GM18499 (cell line): Measurements from ENCODE around the gene TOX4.
A peak's percentile ranks its signal among the peaks of the same experiment; 100 is the strongest.

ENCODE experiments used
- ATAC-seq: cut with Tn5 transposase; IDR thresholded peaks from one replicate; pipeline ENCODE4 v1.9.1; 2021; ENCODE audit warnings: moderate number of reproducible peaks; ENCODE audit not compliant: insufficient read depth, unreplicated experiment

TOX4 gene

DNA sequence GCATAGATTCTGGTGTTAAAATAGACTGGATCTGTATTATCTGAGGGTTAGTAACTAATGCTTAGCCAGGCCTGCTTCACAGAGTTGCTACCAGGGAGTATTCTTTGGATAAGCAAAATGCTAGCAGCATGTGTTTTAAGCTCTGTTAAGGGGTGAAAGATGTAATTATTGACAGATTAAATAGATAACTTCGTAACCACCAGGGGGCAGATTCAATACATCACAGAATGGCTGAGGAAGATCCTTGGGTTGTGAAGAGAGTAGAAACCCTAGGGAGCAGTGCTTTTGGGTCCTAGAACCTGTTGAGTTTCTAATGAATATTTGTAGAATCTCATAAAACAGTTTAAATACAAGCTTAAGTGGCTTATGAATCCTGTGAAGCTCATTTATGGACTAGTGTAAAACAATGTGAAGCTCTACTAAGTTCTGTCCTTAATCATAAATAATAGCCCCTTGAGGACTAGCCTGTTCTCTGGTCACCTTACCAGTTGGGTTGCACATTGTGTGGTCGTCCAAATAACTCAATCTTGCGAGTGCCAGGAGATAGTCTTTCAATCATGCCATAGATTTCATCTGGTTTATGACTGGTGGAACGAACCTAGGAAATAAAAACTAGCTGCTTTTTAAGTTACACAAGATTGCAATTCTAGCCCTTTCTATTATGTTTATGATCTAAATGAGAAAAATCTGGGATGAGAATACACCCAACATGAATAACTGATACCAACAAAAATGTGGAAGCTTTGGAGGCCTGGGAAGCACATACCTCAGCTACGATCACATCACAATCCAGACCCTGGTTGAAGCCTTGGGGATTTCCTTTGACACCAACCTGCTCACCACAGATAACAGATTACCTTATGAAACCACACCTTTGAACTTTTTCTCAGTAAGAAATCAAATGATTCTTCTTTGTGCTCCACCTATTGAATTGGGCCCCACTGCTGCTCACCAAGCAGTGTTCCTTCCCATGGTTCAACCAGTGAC lies 21.8 kb downstream of the TOX4 start:
- ATAC-seq, result no peak

DNA sequence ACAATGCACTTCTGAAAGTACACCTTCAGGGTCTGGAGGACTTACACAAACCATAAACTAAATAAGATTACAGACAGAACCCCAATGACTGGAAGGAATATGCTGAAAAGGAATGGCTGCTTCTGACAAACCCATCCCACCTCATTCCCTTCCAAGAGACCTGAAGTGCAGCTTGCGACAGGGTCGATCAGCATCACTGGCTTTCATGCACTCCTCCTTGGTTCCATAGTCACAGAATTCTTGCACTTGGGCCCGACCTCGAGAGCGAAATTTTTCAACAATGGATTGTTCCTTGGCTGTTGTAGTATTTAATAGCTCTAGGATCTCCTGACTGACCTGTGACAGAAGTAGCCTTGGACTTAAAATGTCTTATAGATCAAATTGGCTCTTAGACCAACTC lies 24.6 kb downstream of the TOX4 start:
- ATAC-seq, result no peak

DNA sequence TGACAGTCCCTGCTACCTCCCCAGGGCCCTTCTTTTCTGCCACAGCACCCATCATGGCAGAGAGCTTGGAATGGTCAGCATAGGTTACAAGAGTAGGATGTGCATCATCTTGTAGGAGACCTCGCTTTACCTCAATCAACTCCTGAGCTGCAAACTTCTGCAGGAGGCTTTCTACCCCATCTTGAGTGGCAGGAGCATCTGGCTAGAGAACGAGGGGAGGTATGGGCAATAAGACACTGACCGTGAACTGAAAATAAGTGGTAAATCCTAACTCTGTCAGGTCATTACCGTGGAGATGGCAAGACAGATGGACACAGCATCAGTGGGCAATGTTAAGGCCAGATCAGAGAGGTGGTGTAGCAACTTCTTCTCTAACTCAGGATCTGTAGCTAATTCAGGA lies 26.4 kb downstream of the TOX4 start:
- no peak for ATAC-seq

DNA sequence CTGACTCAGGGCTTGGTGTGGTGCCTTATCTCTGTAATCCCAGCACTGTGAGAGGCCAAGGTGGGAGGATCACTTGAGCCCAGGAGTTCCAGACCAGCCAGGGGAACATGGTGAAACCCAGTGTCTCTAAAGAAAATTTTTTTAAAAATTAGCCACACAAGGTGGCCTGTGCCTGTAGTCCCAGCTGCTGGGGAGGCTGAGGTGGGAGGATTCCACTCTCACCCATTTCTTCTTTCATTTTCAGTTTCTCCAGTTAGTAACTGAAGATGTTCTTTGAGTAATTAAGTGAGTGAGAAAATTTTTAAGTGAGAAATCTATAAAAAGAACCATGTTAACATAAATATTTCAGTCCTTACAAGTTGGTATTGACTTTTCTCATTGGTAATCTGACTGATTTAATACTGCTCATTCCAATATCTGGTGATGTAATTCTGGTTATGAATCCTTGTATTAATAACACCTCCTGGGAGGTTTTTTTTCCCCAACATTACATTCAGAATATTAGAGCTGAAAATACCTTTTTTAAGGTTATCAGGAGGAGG lies 28.1 kb downstream of the TOX4 start:
- no peak for ATAC-seq

DNA sequence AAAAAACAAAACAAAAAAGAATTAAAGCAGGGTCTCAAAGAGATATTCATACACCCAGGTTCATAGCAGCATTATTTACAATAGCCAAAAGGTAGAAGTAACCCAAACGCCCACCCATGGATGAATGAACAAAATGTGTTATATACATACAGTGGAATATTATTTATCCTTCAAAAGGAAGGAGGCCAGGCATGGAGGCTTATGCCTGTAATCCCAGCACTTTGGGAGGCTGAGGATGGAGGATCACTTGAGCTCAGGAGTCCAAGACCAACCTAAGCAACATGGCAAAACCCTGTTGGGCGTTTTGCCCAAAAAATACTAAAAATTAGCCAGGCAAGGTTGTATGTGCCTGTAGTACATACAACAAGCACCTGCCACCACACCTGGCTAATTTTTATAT lies 29.6 kb downstream of the TOX4 start:
- no peak for ATAC-seq

DNA sequence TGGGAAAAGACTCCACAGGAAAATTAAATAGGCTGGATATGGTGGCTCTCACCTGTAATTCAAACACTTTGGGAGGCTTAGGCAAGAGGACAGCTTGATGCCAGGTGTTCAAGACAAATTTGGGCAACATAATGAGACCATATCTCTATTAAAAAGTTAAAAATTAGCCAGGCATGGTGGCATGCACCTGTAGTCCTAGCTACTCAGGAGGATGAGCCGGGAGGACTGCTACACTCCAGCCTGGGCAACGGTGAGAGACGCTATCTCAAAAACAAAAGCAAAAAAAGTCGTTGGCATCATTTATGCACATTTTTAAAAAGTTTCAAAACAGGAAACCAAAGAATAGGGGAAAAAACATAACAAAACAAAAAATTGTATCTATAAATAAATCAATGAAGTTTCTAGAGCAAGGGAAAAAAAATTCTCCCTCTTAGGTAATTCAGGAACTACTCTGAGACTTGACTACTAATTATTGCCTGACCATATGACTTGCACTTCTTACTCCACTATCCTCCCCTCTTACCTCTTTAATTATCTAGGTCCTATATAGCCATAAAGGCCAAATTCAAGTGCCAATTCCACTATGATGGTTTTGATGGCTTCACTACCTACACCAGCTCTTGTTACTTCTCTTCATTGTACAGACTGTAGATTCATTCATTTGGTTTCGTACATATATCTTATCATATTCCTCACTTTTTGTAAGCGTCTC lies 32.6 kb downstream of the TOX4 start:
- no peak for ATAC-seq

DNA sequence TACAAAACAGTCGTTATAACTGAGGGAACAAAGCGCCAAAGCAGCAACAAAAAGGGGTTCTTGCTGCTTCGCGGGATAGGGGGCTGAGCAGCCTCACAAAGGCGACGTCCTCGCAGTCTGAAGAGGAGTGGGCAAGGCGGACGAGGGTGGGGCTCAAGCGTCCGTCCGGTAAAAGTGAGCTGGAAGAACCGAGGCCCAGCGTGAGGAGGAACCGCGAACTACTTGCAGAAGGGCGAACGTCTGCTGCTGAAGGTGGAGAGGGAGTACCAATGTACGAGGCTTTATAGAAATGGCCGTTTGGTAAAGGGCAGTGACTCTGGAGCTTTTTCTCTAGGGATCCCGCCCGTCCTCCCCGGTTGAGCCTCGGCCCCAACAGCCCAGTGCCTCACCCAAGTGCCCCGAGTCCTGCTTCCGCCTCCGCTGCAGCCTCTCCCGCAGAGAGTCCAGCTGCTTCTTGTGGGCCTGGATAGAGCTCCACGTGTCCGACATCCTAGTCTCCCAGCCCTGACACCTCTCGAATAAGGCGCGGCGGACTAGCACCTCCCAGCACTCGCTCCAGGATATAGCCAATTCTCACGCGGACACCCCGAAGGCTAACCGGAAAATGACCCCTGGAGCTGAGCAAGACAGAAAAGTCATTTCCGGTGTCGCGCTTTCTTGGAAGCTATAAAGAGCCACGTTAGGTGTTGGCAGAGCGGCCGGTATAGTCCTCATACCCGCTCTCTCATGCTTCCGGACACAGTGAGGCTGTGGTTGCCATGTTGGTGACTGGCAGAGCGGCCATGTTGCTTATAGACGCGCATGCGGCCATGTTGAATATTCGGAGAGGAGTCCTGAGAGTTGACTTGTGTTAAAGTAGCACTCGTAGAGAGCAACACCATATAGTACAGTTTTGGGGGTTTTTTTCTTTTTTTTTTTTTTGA lies 34.0 kb downstream of the TOX4 start, which contains the start of gene METTL3:
TSS of gene METTL3 (minus strand) at position 606 of the 923 bp plus-strand sequence. CDS start at position 489, 117 bp downstream.
- peak; percentile 97 for ATAC-seq

DNA sequence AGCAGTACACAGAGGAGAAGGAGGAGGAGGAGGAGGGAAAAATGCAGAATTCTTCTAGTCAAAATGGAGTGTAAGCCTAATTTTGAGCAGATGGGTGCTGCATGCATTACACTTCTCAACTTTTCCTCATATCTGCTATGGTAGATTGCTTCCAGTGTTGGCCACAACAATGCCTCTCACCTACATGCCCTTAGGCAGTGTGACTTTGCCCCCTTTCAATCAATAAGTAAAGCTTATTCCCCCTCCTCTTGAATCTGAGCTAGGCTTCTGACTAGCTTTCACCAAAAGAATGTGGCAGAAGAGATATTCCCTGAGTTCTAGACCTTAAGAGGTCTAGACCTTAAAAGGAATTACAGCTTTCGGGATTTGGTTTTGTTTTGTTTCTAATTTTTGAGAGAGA lies 37.3 kb downstream of the TOX4 start:
- no peak for ATAC-seq

DNA sequence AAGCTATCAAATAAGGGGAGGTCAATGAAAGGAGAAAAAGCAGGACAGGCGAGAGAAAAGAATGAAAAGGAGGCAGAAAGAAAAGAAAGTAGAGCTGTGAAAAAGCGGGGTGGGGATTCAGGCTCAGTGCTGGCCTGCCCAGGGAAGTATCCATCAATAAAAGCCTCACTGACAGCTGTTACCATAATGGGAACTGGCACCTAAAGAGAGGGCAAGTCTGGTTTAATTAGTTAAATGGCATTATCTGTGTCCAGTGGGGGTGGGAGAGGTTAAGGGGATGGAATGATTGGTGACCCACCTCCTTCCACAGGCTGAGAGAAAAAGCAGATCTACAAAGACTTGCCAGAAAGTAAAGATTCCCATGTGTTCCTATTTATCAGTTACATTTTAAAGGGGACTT lies 41.7 kb downstream of the TOX4 start:
- no peak for ATAC-seq

DNA sequence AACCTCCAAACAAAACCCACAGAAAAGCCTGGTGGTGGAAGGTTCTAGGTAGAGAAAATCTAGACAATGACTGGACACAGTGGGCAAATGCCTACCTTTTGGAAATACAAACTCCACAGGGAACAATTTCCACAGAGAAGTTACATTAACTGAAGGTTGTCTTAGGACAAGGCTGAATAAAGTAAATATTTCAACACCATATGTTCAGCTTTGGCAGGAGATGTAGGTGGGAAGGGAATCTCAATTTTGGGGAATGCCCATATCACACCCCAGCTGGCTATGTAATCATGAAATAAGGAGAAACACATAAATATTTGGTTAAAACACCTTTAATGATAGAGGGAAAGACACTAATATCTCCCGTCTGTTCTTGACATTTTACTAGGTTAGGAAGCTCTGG lies 43.8 kb downstream of the TOX4 start:
- ATAC-seq, result no peak

DNA sequence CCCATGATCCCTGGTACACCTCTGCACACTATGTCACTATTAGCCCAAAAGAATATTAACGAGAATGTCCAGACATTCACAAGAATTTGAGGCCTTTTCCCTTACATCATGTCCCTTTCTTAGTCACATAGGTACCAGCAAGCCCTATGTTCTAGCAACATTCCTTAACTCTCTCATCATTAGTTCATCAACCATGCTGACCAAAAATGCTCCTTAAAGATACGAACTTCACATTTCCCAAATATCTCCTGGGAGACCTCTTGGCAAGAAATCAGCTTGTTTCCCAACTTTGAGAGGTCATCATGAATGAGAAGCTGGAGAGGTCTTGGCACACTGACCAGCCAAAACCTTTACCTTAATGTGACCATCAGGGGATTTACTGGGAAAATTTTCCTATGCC lies 44.5 kb downstream of the TOX4 start:
- ATAC-seq, result no peak

DNA sequence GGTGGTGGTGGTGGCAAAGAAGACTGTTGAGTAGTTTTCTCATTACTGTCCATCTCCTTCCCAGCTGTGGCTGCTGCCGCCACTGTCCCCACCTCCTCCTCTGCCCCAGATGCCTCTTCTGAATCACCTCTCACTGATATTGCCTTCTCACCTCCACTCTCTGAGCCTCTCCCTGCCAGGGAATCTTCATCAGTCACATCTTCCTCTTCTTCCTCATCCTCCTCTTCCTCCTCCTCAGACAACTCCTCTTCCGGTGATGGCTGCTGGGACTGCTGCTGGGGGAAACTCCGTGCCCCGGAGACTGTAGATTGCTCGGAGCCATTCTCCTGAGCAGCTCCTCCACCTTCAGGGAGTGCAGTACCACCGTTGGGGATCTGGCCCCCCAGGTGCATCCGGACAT lies 46.2 kb downstream of the TOX4 start:
- no peak for ATAC-seq

DNA sequence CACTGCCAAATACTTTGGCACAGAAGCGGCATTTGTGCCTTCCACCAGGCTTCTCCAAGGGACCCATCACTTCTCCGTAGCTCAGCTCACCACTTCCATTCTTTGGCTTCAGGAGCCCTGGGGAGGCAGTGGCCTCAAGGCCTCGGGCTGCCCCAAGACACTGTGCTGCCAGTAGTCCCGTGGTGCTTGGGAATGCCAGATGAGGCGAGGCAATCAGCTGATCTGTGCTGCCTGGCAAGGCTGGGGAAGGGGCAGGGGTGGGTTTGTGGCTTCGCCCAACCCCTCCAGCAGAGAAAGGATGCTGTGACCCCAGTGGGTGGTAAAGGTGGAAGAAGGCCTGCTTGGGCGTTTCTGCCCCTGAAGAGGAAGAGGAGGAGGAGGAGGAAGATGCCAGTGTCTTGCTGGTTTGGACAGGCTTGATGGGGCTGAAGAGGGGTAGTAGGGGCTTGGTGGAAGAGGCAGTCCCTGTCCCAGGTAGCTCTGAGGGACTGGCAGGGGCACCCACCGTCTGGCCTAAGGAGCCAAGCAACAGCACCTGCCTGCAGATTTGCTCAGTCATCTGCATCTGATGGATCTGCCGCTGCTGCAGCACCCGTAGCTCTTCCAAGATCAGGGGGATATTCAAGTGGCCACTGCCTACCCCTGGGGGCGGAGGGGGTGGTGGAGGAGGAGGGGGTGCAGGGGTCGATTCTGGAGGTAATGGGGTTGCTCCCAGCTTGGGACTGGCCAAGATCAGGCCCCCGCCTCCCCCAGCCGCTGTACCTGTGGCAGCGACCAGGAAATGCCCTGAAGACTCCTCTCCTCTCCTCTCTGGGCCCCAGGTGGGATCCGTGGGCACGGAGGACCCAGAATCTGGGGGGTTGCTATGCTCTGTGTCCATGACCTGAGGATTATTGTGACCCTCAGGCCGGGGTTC lies 47.8 kb downstream of the TOX4 start:
- no peak for ATAC-seq

DNA sequence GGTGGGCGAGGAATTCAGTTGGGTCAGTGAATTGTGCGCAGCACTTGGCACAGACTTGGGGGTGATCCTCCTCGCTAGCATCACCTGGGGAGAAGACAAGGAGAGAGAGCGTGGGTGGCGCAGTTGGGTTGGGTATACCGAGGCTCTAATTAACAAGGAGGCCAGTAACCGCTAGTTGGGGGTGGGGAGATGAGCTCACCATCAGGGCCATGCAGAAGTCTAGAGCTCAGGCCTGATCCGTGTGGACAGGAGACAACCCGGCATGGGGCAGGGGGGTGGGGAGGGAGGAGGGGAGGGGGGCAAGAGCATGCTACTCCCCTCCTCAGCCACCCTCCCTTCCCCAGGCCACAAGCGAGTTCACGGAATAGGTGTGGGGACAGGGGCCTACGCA lies 48.6 kb downstream of the TOX4 start:
- no peak for ATAC-seq

DNA sequence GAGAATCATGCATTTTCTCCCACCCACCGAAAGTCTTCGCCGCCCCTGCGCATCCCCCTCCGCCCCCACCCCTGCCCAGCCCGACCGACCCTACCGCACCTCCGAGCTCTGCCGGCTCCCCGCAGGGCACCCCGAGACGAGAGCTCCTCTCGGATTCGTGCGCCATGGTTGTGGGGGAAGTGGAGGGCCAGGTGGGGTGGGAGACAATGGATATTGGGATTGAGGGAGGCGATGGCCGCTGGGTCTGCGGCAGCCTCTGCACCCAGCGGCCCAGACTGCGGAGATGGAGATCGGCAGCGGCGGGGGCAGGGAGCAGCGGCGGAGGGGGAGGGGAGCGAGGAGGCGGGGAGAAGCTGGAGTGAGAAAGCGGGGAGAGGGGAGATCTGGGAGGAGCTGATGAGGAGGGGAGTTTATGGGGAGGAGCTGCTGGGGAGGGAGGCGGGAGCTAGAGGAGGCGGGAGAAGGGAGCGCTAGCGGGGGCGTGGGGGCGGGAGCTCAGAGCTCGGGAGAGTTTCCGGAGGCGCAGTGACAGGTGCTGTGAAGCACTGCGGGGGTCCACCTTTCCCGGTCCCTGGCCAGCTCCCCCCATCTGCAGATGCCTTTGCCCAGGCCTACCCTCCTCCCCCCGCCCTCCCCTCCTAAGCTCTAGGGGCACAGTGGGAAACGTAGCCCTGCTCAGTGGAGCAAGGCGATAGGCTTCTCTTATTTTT lies 49.1 kb downstream of the TOX4 start, which contains the start of gene SALL2:
TSS of gene SALL2 (minus strand) at position 385 of the 710 bp plus-strand sequence. CDS start at position 166, 219 bp downstream.
- ATAC-seq, result no peak

DNA sequence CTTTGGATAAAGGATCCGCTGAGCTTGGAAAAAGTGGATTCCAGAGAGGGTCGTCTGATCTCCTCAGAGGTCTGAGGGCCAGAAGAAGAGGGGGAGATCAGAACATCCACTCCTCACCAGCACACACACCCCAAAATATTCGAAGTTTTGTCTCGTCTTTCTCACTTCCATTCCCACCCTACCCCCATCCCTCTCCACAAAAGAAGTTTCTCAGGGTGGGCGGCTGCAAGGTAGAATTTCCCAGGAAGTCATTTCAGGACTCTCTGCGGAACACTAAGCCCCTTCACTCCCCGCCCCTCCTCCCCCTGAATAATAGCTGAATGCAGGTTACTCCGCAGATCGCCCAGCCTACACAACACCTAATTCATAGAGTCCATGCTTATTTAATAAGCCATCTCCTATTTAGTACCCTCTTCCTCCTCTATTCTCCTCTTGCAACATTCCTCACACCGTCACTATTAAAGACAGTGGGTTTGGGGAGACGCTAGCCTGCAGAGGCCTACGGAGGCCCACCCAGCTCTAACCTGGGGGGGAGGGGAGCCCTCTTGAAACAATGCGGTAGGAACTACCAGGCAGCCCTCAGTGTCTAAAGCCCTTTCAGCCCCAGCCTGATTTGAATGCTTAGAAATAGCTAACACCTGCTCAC lies 49.8 kb downstream of the TOX4 start:
- no peak for ATAC-seq

DNA sequence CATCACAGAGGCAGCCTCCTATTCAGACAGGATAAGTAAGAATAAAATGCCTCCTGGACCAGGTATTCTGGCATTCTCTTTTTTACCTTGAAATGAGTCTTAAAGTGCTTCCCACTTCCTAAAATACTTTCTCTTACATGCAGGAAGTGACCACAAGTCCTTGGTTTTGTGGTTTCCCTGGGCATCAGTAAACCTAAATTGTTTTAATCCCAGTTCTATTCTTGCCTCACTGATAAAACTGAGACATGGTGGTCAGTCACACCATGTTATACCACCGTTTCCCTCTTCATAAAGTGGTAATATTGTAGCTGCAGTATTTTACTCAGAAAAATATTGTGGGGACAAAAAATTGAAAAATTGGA lies 50.3 kb downstream of the TOX4 start:
- ATAC-seq, result no peak
